ENCODE data around the gene UNC45A.

DNA sequence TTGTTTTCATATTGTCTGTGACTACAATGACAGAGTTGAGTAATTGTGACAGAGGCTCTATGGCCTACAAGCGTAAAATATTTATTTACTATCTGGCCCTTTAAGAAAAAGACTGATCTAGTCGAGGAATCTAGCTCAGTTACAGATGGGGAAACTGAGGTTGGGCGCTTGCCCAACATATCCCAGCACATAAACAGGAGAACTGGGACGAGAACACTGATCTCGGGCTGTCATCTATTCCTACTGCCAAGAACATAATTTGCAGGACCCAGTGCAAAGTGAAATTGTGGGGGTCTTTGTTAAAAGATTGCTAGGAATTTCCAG is 48.8 kb upstream of the UNC45A start:
- TF ChIP-seq, protein P1, sequence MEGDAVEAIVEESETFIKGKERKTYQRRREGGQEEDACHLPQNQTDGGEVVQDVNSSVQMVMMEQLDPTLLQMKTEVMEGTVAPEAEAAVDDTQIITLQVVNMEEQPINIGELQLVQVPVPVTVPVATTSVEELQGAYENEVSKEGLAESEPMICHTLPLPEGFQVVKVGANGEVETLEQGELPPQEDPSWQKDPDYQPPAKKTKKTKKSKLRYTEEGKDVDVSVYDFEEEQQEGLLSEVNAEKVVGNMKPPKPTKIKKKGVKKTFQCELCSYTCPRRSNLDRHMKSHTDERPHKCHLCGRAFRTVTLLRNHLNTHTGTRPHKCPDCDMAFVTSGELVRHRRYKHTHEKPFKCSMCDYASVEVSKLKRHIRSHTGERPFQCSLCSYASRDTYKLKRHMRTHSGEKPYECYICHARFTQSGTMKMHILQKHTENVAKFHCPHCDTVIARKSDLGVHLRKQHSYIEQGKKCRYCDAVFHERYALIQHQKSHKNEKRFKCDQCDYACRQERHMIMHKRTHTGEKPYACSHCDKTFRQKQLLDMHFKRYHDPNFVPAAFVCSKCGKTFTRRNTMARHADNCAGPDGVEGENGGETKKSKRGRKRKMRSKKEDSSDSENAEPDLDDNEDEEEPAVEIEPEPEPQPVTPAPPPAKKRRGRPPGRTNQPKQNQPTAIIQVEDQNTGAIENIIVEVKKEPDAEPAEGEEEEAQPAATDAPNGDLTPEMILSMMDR (IDR thresholded peaks at IDR 0.05; ENCODE audit: low read length): no peak
- no peak for TF ChIP-seq EZH2 (optimal IDR thresholded peaks at IDR 0.05; ENCODE audit: low read depth, low read length)
- TF ChIP-seq EZH2phosphoT487 (IDR thresholded peaks at IDR 0.05; ENCODE audit: low read length): no peak

Data from MM.1S (cell line).